Motor neuron (in vitro differentiated cells): Measurements from ENCODE around the gene PLCB2. TPM values are rescaled to one million over a fixed set of nuclear protein-coding genes. Genes with fewer than 3 reads are reported as not detected.

Experiments used
- ATAC-seq, 8 experiments: fragments of 200-7000 bp; cut with Tn5 transposase; replicated peaks in 6 of 8; 2 replicates each; pipeline ENCODE4 v1.8.0; 2021; ENCODE audit warnings: mild to moderate bottlenecking in 8 of 8, moderate library complexity in 8 of 8
- H3K27ac ChIP-seq, 2 donors: fragments of 250-450 bp; sonication (Bioruptor Pico); 2 replicates each; pipeline ENCODE4 v1.9.0; 2021; ENCODE audit warnings: antibody characterized with exemption in 2 of 2, mild to moderate bottlenecking in 2 of 2, moderate library complexity in 1 of 2
- H3K4me1 ChIP-seq, 2 donors: fragments of 250-450 bp; sonication (Bioruptor Pico); replicated peaks in 1 of 2; 2 replicates each; pipeline ENCODE4 v1.6.1; 2021; ENCODE audit warnings: antibody characterized with exemption in 2 of 2, mild to moderate bottlenecking in 2 of 2, moderate library complexity in 1 of 2
- H3K4me3 ChIP-seq, 5 donors: fragments of 250-450 bp; sonication (Bioruptor Pico); 2 replicates each; pipeline ENCODE4 v1.9.0; 2021; ENCODE audit warnings: antibody characterized with exemption in 5 of 5, mild to moderate bottlenecking in 5 of 5, moderate library complexity in 4 of 5
- WGBS, 10 experiments: fragments of 450-650 bp; shearing (Covaris generic); methylation state at CpG; one replicate each; pipeline ENCODE4 v1.0.0; 2022; 5-methylcytosine and 5-hydroxymethylcytosine counted together
- in situ Hi-C, 9 experiments: fragments of 400-800 bp; cut with MboI; loops; one replicate each; pipeline ENCODE4 v1.15.0; 2021; ENCODE audit warnings: low sequenced_read_pairs in 9 of 9, low pct_unique_long_range_greater_than_20kb in 2 of 9; ENCODE audit not compliant: unreplicated experiment in 9 of 9
- total RNA-seq, 8 experiments: library from RNA; unstranded; fragments of 300-600 nt; gene quantifications; 2 replicates each; pipeline versions ENCODE4 v1.2.3 to v1.2.4, GENCODE V29; 2022

Gene PLCB2
- total RNA-seq, 8 experiments from 2014 or later = 0.87 to 3.3 (median 1.6) TPM

DNA sequence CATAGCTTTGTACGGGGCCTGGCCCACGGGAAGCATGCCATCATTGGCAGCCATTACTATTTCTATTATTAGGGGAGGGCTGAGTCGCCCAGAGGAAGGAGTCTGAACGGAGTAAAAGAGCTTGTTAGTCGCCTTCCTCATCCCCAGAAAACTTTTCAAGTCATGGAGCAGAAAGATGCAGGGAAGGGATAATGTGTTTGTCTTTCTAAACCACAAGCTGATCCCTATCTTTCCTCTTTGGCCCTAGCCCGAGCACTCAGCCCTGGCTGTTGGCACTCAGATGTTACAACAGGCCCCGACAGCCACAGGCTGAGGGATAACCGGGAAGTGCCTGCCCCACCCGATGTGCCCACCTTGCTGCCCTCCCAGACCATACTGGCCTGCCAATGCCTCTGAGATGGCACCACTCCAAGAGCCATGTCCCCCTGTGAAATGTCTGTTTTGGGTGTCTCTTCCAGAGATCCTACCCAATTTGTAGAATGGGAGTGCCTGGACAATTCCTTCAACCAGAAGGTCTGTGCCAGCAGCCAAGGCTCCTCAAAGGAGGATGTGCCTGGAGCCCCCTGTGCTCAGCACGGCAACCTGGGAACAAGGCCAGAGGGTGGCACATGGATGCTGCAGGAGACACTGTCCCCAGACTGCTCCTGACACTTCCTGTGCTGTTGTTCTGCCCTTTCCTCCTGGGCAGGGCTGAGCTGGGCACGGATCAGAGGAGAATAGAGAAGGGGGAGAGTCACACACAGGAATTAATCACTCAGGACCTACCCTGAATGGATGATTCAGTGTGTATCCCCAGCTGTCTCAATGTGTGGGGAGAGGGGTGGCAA, 58.0 kb downstream of the PLCB2 start:
- 0 to 100% (median 74%) methylated on average over 1 to 6 of the region's 11 CpGs; no CpG with 5 or more reads in 2 of the 10 experiments for WGBS, 10 experiments
- in situ Hi-C loops = no loop called here
- H3K27ac ChIP-seq = no peak overlapping the region
- ATAC-seq = peak in 3 of 8 experiments; percentile 12 to 35 (median 26)
- H3K4me3 ChIP-seq = no peak overlapping the region
- peaks cover 17 to 24% of the 10 kb centered on the region in 2 donors for H3K4me1 ChIP-seq

DNA sequence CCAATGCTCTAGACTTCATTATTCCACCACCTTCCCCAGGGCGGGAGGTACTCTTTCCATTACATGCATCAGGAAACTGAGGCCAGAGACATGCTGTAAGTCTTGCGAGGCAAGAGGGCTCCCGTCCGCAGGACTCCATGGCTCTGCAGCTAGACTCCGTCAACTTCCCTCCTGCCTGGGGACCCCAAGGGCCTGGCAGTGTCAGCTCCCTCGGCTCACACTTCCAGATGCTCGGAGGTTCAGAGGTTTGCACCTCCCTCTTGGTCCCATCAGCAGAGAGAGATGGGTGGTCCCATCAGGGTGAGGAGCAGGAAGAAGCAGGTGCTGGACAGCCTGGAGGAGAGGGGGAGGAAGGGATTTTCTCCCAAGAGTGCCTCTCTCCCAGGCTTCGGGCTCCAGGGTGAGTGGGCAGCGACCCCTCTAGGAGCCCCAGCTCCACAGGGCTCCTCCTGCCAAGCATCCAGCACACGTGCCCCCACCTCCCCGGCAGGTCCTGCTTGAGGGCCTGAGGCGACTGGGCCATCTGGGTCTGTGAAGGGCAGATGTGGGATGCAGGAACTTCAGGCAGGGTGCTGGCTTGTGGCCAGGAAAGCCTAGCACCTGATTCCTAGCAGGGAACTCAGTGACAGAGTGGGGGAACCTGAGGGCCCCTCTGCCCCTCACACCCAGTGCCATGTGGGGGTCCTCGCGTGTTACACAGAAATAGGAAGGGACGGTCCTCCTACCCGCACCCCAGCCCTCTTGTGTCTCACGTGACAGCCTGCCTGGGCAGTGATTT, 59.5 kb downstream of the PLCB2 start:
- WGBS, 10 experiments = 72 to 94% (median 81%) methylated on average over 2 to 6 of the region's 17 CpGs; no CpG with 5 or more reads in 6 of the 10 experiments
- H3K27ac ChIP-seq = no peak overlapping the region
- H3K4me3 ChIP-seq = no peak overlapping the region
- peaks cover 16 to 21% of the 10 kb centered on the region in 2 donors for H3K4me1 ChIP-seq
- peak in 1 of 8 experiments; percentile 9 for ATAC-seq
- in situ Hi-C loops = no loop called here

GRCh38 chr15:40247406-40247971, 60.2 kb downstream of the PLCB2 start:
- no peak overlapping the region for H3K4me3 ChIP-seq
- ATAC-seq = no peak
- in situ Hi-C loops = no loop called here
- 20 to 100% (median 88%) methylated on average over 1 to 4 of the region's 12 CpGs; no CpG with 5 or more reads in 5 of the 10 experiments for WGBS, 10 experiments
- no peak overlapping the region for H3K27ac ChIP-seq
- H3K4me1 ChIP-seq = peaks cover 12 to 18% of the 10 kb centered on the region in 2 donors

GRCh38 chr15:40246496-40247280, 61.0 kb downstream of the PLCB2 start:
- no peak for ATAC-seq
- Histone ChIP-seq H3K4me1 (peaks cover 11 to 18% of the 10 kb centered on the region in 2 donors), H3K27ac (no peak overlapping the region), H3K4me3 (no peak overlapping the region)
- in situ Hi-C loops = no loop called here
- WGBS, 10 experiments = 56 to 100% (median 81%) methylated on average over 1 to 5 of the region's 8 CpGs; no CpG with 5 or more reads in 5 of the 10 experiments

DNA sequence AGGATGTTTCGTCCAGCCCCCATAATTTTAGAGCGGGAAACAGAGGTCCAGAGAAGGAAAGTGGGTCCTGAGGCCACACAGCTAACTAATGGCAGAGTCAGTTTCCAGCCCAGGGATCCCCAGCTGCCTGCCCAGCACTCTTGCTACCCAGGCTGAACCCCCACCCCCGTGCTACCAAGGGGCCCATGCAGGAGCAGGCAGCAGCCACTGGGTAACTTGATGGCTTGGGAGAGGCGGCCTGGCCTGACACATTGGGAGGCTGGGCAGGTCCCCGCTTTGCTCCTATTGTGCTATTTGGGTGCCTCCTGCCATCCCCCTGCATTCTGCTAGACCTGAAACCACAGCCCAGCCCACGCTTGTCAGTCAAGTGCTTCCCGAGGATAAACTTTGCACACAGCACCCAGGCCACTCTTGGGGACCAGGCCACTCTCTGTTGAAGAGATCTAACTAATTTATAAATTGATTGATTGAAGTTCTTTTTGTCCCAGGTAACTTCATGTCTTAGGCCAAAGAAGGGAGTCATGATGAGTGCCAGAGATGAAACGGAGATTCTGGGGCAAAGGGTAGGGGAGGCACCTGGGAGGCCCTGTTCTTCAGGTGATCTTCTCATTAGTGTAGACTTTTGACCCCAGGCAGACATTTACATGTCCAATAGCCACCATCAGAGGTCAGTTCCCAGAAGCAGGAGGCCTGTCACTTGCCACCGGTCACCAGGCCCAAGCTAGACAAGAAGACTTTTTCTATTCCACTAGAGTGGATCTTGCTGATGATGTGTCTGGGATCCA, 61.9 kb downstream of the PLCB2 start:
- 40 to 100% (median 75%) methylated on average over 1 to 5 of the region's 9 CpGs; no CpG with 5 or more reads in 2 of the 10 experiments for WGBS, 10 experiments
- Histone ChIP-seq H3K4me3 (no peak overlapping the region), H3K27ac (no peak overlapping the region), H3K4me1 (peaks cover 11 to 18% of the 10 kb centered on the region in 2 donors)
- in situ Hi-C loops = no loop called here
- ATAC-seq = no peak

DNA sequence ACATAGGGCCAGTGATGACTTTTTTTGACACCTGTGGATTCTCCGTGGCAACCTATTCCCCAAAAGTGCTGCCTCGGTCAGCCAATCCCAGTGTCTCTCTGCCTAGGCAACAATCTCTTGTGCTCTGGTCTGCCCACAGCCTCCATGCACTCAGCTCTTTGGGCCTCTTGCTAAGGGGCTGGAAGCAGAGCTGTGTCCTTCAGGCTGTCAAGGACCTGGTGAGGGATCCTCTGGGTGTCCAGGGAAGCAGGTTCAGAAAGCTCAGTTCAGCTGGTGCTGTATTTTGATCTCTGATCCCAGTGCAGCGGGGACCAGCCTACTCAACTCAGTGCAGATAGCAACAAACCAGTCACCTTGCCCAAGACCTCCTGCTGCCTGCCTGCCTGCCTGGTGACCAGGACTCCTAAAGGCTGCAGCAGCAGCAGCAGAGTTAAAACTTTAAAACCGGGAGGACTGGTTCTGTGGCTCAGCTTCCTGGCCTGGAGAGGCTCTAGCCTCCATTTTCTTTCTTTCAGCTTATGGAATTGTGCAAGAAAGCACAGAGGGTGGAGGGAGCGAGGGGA, 62.7 kb downstream of the PLCB2 start:
- Histone ChIP-seq H3K27ac (no peak overlapping the region), H3K4me3 (no peak overlapping the region), H3K4me1 (peaks cover 18 to 22% of the 10 kb centered on the region in 2 donors)
- ATAC-seq = no peak
- 20 to 79% (median 75%) methylated on average over 1 to 4 of the region's 5 CpGs; no CpG with 5 or more reads in 1 of the 10 experiments for WGBS, 10 experiments
- in situ Hi-C loops = no loop called here

- in situ Hi-C loops = no loop called here
- no peak overlapping the region for H3K4me3 ChIP-seq
- WGBS, 10 experiments = 42 to 96% (median 78%) methylated on average over 4 to 7 of the region's 9 CpGs; no CpG with 5 or more reads in 2 of the 10 experiments
Observed at GRCh38 chr15:40243126-40243810, 64.5 kb downstream of the PLCB2 start.

GRCh38 chr15:40242601-40243000, 65.1 kb downstream of the PLCB2 start:
- in situ Hi-C loops = no loop called here
- 67 to 100% (median 85%) methylated on average over 1 to 2 of the region's 5 CpGs; no CpG with 5 or more reads in 6 of the 10 experiments for WGBS, 10 experiments
- peaks cover 21 to 26% of the 10 kb centered on the region in 2 donors for H3K4me1 ChIP-seq
- no peak overlapping the region for H3K27ac ChIP-seq
- H3K4me3 ChIP-seq = no peak overlapping the region
- ATAC-seq = no peak

More at GRCh38 chr15:40243126-40243810, 64.5 kb downstream of the PLCB2 start:
- Histone ChIP-seq H3K27ac (no peak overlapping the region), H3K4me1 (peaks cover 25 to 28% of the 10 kb centered on the region in 2 donors)
- ATAC-seq = no peak

DNA sequence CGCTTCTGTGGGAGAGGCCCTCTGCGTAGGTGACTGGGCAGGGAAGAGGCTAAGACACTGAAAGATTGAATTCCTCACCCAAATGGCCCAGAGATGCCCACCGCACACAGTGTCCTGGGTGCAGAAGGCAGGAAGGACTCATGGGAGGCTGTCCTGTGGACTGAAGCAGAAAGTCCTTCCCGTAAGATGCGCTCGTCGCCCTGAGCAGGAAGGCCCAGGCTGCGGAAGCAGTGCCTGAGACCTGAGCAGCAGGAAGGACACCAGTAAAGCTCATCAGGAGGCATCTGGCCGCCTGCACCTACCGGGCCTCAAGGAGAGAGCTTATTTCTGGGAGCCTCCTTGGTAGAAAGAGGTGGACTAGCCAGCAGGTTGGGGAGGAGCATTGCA, 65.5 kb downstream of the PLCB2 start:
- in situ Hi-C loops = no loop called here
- Histone ChIP-seq H3K27ac (no peak overlapping the region), H3K4me1 (peaks cover 21 to 26% of the 10 kb centered on the region in 2 donors), H3K4me3 (no peak overlapping the region)
- ATAC-seq = no peak
- WGBS, 10 experiments = 91 to 100% (median 100%) methylated on average over 1 to 7 of the region's 10 CpGs; no CpG with 5 or more reads in 4 of the 10 experiments

- Histone ChIP-seq H3K4me3 (no peak overlapping the region), H3K4me1 (peaks cover 21 to 26% of the 10 kb centered on the region in 2 donors), H3K27ac (no peak overlapping the region)
- in situ Hi-C loops = no loop called here
- 80 to 100% (median 83%) methylated on average over 1 to 5 of the region's 14 CpGs; no CpG with 5 or more reads in 6 of the 10 experiments for WGBS, 10 experiments
- no peak for ATAC-seq
Observed at GRCh38 chr15:40241269-40242212, 66.2 kb downstream of the PLCB2 start.
